T47D (cell line): ENCODE results near the gene RLN3.
A peak's percentile ranks its signal among the peaks of the same experiment; 100 is the strongest.

Source experiments
- DNase-seq, 2 experiments: peaks; one replicate each; pipeline versions ENCODE4 v3.0.0 to v3.0.0-alpha.2; 2011 to 2012; ENCODE audit warnings: low read depth in 1 of 2, low spot score in 1 of 2
- JUND ChIP-seq: IDR thresholded peaks from 2 replicates; pipeline ENCODE4 v1.6.1; 2012; ENCODE audit warnings: low read depth
- in situ Hi-C: cut with HindIII; loops from 2 replicates; pipeline ENCODE4 v1.10.0; 2016; ENCODE audit warnings: low sequenced_read_pairs, low pct_unique_long_range_greater_than_20kb

The RLN3 gene

GRCh38 chr19:13985771-13986347 lies 42.1 kb upstream of the RLN3 start:
- no peak for TF ChIP-seq JUND
- in situ Hi-C loops = no loop called here
- no peak for DNase-seq

GRCh38 chr19:13986348-13986904 lies 41.5 kb upstream of the RLN3 start:
- DNase-seq = no peak
- in situ Hi-C loops = no loop called here
- TF ChIP-seq JUND = no peak

GRCh38 chr19:13987101-13987890 lies 40.7 kb upstream of the RLN3 start:
- peak in 1 of 2 experiments; percentile 28 for DNase-seq
- in situ Hi-C loops = no loop called here
- no peak for TF ChIP-seq JUND

- no peak for TF ChIP-seq JUND
- no peak for DNase-seq
- in situ Hi-C loops = no loop called here
Measured at GRCh38 chr19:13989487-13989886, 38.5 kb upstream of the RLN3 start.

- in situ Hi-C loops = no loop called here
- no peak for DNase-seq
- no peak for TF ChIP-seq JUND
Measured at GRCh38 chr19:13990085-13990484, 37.9 kb upstream of the RLN3 start.

GRCh38 chr19:13992025-13992424 lies 35.9 kb upstream of the RLN3 start:
- DNase-seq = no peak
- no peak for TF ChIP-seq JUND
- in situ Hi-C loops = no loop called here

- in situ Hi-C loops = no loop called here
- no peak for DNase-seq
- no peak for TF ChIP-seq JUND
Measured at GRCh38 chr19:13993590-13994300, 34.2 kb upstream of the RLN3 start.

GRCh38 chr19:13995017-13995728 lies 32.8 kb upstream of the RLN3 start:
- no peak for TF ChIP-seq JUND

GRCh38 chr19:13995878-13996765 lies 31.8 kb upstream of the RLN3 start:
- no peak for TF ChIP-seq JUND
- in situ Hi-C loops = no loop called here
- no peak for DNase-seq

More at GRCh38 chr19:13995017-13995728, 32.8 kb upstream of the RLN3 start:
- DNase-seq = no peak
- in situ Hi-C loops = no loop called here

GRCh38 chr19:13996928-13997630 lies 30.9 kb upstream of the RLN3 start:
- in situ Hi-C loops = no loop called here
- no peak for DNase-seq
- TF ChIP-seq JUND = no peak

- DNase-seq = no peak
- in situ Hi-C loops = no loop called here
- no peak for TF ChIP-seq JUND
Measured at GRCh38 chr19:13997631-13997962, 30.4 kb upstream of the RLN3 start.
